HL-60 (cell line): Measurements from ENCODE around the gene KCNG2.

Source experiments
- DNase-seq, 2 experiments: peaks; one replicate each; pipeline ENCODE4 v3.0.0-alpha.2; 2010 to 2020; ENCODE audit warnings: low read depth in 1 of 2, low spot score in 1 of 2
- H3K27ac ChIP-seq: fragments of 250-450 bp; sonication (Bioruptor Pico); replicated peaks from 2 replicates; pipeline ENCODE4 v1.5.1; 2020; ENCODE audit warnings: mild to moderate bottlenecking, moderate library complexity
- H3K27me3 ChIP-seq: fragments of 250-450 bp; sonication (Bioruptor Pico); 2 replicates; pipeline ENCODE4 v1.5.1; 2021; ENCODE audit warnings: mild to moderate bottlenecking, moderate library complexity; ENCODE audit not compliant: insufficient read depth, poor library complexity, severe bottlenecking
- H3K4me3 ChIP-seq: replicated peaks from 2 replicates; pipeline ENCODE4 v1.5.1; 2011; ENCODE audit warnings: mild to moderate bottlenecking, control low read depth, low read length; ENCODE audit not compliant: insufficient read depth
- CTCF ChIP-seq: IDR thresholded peaks from one replicate; pipeline ENCODE4 v1.5.1; 2011; ENCODE audit warnings: low read length, control low read depth, inconsistent platforms; ENCODE audit not compliant: insufficient read depth
- GABPA ChIP-seq: IDR thresholded peaks from 2 replicates; pipeline ENCODE4 v1.6.1; 2012; ENCODE audit warnings: low read depth
- POLR2AphosphoS5 ChIP-seq: IDR thresholded peaks from 2 replicates; pipeline ENCODE4 v1.6.1; 2012; ENCODE audit warnings: low read depth
- SPI1 ChIP-seq: IDR thresholded peaks from 2 replicates; pipeline ENCODE4 v1.6.1; 2012; ENCODE audit warnings: low read depth, mild to moderate bottlenecking, borderline replicate concordance
- TF ChIP-seq, protein P1 (sequence below): IDR thresholded peaks from 2 replicates; pipeline ENCODE4 v1.6.1; 2012; ENCODE audit warnings: low read depth; ENCODE audit not compliant: insufficient replicate concordance

KCNG2 gene

DNA sequence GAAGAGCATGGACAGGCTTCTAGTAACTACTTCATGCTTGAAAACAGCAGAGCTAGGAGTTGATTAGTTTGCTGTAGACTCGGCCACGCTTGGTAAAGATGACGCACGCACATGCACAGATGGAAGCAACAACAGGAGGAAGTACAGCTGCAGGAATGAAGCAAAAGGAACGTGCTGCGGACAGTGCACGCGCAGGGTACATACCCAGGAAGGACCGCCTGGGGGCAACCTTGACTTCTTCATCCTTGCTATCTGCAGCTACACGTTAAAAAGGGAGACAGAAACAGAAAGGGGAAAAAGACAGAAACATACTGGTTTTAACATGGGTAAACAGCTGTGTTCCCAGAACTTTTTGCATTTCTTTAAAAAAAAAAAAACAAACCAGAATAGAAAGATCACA lies 136.0 kb downstream of the KCNG2 start:
- TF ChIP-seq SPI1 (peak; percentile 38; the same call in 1 of the 2 replicates), CTCF (peak; percentile 88), GABPA (no peak), POLR2AphosphoS5 (peak; percentile 82)
- no peak overlapping the region for H3K4me3 ChIP-seq
- DNase-seq = peak; percentile 89 to 95
- H3K27ac ChIP-seq = no peak overlapping the region; the same call in 1 of the 2 replicates
- H3K27me3 ChIP-seq = no peaks in the 10 kb centered on the region

DNA sequence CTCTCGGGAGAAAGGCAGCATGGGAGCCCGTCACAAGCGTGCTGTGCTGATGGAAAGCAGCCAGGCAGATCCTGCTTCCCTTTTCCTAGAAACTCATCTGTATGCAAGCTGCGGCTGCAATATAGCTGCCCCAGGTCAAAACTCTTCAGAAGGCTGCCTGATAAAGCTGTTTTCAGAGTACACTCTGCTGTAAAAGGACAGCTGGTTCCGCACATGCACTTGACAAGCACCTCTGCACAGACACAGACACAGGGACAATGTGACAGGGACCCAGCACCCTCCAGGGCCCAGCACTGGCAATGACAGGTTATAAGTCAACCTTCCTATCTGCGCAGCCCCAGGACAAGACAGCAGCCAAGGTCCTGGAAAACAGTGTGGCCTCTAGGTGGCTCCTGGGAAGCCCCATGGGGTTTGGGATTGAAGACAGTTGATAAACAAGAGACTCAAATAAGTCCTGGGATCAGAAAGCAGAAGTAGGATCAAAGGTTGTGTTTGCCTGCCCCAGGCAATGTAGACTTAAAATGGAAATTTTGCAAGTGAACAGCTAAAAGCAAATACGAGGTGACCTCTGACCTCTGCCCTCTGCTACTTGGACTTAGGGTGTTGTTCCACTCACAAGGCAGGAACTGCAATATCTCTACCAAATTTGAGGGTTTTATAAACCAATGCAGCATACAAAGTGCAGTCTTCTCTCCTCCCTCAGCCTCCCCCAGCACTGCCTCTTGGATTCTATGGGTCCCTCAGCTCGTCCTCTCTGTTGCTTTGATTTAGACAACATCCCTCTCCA lies 136.8 kb downstream of the KCNG2 start:
- Histone ChIP-seq H3K27ac (peak overlapping the region; percentile 15; the same call in 1 of the 2 replicates), H3K4me3 (no peak overlapping the region), H3K27me3 (no peaks in the 10 kb centered on the region)
- DNase-seq = peak in 1 of 2 experiments; percentile 45
- no peak for TF ChIP-seq CTCF
- no peak for TF ChIP-seq POLR2AphosphoS5
- TF ChIP-seq, protein P1, sequence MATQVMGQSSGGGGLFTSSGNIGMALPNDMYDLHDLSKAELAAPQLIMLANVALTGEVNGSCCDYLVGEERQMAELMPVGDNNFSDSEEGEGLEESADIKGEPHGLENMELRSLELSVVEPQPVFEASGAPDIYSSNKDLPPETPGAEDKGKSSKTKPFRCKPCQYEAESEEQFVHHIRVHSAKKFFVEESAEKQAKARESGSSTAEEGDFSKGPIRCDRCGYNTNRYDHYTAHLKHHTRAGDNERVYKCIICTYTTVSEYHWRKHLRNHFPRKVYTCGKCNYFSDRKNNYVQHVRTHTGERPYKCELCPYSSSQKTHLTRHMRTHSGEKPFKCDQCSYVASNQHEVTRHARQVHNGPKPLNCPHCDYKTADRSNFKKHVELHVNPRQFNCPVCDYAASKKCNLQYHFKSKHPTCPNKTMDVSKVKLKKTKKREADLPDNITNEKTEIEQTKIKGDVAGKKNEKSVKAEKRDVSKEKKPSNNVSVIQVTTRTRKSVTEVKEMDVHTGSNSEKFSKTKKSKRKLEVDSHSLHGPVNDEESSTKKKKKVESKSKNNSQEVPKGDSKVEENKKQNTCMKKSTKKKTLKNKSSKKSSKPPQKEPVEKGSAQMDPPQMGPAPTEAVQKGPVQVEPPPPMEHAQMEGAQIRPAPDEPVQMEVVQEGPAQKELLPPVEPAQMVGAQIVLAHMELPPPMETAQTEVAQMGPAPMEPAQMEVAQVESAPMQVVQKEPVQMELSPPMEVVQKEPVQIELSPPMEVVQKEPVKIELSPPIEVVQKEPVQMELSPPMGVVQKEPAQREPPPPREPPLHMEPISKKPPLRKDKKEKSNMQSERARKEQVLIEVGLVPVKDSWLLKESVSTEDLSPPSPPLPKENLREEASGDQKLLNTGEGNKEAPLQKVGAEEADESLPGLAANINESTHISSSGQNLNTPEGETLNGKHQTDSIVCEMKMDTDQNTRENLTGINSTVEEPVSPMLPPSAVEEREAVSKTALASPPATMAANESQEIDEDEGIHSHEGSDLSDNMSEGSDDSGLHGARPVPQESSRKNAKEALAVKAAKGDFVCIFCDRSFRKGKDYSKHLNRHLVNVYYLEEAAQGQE = no peak
- no peak for TF ChIP-seq GABPA
- peak; percentile 62; the same call in 1 of the 2 replicates for TF ChIP-seq SPI1

- no peak overlapping the region for H3K27ac ChIP-seq
Observed at GRCh38 chr18:79935098-79935480, 137.4 kb downstream of the KCNG2 start.

More at GRCh38 chr18:79935098-79935480, 137.4 kb downstream of the KCNG2 start:
- TF ChIP-seq POLR2AphosphoS5 (no peak), GABPA (no peak), CTCF (no peak), SPI1 (no peak)
- TF ChIP-seq, protein P1 = no peak
- no peak overlapping the region for H3K4me3 ChIP-seq
- no peaks in the 10 kb centered on the region for H3K27me3 ChIP-seq
- no peak for DNase-seq
